ENCODE results near the gene ZNF48.
"Not testable (repeated sequence)": the region's sequence is repeated elsewhere in the genome, so short reads cannot be mapped to it uniquely, and the experiment has no call there.

Gene ZNF48

DNA sequence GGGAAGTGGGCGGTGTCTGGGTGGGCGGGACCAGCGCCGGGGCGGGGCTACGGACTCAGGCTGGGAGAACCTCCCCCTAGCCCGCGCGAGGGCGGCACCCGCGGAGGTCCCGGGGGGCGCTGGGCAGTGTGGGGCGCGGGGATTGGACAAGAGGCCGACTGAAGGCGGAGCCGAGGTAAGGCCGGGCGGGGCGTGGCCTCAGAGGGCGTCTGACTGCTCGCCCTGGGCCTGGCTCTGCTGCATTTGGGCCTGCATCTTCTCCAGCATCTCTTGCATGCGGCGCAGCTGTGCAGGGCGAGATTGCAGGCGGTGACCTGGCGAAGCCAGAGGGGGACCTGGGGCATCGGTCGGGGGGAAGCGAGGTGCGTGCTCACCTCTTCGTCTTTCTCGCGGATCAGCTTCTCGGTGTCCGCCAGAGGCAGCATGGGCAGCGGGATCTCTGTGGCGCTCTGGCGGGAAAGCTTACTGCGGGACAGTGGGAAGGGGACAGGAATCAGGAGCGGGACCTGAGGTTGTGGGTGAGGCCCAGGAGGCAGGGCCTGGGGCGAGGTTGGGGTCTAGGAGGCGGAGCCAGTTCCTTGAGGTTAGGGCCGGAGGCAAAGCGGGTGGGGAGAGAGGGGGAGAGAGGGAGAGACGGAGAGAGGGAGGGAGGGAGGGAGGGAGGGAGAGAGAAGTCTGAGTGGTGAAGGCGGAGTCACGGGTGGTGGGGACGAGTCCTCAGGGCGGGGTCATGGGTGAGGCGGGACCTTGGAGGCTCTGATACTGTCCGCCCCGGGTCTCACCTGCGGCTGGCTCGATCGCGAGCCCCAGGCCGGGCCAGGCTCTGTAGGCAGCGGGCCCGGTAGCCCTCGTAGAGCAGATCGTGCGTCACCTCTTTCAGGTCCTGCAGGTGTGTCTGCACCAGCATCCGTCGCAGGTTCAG, 16.7 kb upstream of the ZNF48 start:
- peak; percentile 99 for DNase-seq

DNA sequence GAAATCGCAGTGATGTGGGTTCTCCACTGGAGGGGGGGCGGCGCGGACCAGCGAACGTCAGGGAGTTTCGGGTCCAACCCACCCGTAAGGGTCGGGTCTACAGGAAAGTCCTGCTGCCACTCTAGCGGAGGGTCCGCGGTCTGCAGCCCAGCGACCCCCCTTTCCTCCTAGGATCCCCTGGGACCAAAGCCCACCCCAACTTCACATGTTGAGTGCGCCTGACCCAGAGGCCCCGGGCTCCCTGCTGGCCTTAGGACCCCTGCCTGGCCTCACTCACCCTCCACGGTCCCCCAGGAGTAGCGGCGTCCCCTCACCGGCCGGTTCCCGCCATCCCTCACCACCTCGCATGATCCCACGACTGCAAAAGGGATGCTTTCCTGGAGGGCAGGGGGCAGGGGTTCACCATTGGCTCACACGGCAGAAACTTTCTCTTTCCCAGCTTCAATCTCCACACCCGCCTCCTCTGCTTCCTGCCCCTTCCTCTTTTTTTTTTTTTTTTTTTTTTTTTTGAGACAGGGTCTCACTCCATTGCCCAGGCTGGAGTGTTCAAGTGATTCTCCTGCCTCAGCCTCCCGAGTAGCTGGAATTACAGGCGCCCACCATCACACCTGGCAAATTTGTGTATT, 15.9 kb upstream of the ZNF48 start:
- no peak for DNase-seq

DNA sequence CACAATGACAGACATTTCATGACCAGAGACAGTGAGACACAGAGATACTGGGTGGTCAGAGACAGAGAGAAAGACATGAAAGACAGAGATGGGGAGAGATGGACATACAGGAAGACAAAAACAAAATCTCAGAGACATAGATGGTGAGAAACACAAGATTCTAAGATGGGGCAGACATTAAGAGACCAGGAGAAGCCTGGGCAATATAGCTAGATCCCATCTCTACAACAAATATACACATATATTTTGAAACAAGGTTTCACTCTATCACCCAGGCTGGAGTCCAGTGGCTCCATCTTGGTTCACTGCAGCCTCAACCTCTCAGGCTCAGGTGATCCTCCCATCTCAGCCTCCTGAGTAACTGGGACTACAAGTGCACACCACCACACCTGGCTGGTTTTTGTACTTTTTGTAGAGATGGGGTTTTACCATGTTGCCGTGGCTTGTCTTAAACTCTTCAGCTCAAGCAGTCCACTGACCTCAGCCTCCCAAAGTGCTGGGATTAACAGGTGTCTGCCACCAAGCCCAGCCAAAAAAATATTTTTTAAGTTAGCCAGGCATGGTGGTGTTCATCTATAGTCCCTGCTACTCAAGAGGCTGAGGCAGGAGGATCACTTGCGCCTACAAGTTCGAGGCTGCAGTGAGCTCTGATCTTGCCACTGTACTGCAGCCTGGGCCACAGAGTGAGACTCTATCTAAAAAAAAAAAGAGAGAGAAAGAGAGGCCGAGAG, 15.0 kb upstream of the ZNF48 start:
- no peak for DNase-seq

DNA sequence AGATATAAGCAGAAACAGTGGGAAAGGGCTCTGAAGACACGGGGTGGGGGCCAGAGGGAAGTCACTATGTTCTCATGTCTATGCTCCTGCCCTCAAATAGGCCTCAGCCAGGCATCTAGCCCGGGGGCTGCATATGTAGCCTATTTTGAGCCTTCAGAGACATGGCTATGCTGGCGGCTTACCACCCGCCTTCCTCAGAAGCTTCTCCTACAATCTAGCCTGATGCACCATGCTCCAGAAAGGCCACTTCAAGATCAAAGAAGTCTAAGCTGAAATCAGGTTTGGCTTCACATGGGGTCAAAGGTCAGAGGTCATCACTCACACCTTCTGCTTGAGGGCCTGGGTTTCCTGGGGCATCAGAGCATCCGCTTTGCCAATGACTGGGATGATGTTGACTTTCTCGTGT, 14.4 kb upstream of the ZNF48 start:
- no peak for DNase-seq

DNA sequence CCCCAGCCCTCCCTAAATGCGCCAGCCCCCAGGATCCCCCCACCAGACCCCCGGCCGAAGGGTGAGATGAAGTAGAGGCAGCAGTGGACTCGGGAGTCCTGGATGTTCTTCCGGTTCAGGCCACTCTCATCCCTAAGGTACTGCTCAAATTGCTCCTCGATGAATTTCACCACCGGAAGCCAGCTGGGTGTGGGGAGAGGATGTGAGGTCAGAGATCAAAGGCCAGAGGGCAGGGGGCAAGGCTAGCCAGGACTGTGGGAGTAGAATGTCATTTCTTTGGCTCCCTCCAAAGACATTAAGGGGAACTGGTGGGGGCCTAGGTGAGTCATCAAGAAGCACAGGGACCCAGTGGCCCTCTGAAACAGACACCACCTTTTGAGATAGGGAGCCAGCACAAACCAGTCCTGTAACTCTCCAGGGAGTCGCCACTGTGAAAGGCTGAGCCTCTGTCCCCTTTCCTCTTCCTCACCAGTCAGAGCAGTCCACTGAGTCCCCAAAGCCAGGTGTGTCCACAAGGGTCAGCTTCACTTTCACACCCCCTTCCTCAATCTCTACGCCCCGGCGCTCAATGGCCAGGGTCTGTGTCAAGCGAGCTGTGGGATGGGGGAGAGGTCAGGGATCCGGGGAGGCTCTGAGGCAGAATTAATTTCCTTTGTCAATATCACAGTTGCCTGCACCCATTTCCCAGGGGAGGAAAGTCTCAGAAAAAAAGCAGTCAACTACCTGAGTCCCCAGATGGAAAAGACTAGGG, 13.8 kb upstream of the ZNF48 start:
- DNase-seq: no peak

DNA sequence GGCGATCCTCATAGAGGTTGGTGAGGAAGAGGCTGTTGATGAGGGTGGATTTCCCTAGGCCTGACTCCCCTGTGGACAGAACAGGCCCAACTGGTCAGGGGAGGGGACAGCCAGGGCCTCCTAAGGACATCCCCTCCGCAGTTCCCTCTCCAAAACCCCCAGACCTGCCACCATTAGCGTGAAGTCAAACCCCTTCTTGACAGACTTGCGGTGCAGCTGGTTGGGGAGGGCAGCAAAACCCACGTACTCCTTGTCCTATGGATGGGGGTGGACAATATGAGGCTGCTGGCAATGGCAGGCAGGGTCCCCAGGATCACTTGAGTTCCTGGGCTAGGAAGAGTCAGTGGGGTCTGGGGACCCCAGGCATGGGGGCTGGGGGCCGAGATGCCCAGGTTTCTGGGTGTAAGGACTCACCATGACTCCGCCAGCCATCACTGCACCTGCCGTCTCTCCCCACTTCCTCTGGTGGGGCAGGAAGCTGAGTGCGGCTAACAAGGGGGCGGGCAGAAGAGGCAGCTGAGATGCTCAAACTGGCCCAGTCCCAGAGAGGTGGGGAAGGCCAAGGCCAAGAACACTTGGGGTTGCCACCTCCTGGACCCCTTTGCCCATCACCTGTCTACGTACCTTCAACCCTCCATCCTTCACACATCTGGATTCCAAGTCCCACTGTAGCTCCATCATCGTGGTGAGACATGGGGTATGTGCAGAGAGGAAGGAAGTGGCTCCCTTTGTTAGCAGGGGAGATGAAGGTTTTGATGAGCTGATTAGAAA, 12.9 kb upstream of the ZNF48 start, which contains the start of gene SEPTIN1:
Gene SEPTIN1 (minus strand): TSS at position 451 of the 771 bp plus-strand sequence. CDS start 19 bp downstream, at position 432.
- DNase-seq: no peak

DNA sequence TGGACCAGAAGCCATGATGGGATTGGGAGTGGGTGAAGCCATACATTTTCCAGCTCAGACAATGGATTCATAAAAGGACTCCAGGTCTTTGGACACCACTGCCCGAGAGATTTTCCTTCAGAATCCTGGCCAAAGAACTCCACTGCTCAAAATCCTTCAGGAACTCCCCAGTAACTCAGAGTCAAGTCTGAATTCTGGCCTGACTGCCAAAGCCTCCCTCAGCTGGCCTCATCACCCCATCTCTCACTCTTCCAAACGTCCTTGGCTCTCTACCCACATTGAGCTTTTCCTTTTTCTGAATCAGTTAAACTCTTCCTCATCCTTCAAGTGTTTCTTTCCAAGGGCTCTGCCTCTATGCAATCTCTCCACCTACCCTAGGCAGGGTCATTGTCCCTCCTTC, 11.7 kb upstream of the ZNF48 start:
- no peak for DNase-seq

DNA sequence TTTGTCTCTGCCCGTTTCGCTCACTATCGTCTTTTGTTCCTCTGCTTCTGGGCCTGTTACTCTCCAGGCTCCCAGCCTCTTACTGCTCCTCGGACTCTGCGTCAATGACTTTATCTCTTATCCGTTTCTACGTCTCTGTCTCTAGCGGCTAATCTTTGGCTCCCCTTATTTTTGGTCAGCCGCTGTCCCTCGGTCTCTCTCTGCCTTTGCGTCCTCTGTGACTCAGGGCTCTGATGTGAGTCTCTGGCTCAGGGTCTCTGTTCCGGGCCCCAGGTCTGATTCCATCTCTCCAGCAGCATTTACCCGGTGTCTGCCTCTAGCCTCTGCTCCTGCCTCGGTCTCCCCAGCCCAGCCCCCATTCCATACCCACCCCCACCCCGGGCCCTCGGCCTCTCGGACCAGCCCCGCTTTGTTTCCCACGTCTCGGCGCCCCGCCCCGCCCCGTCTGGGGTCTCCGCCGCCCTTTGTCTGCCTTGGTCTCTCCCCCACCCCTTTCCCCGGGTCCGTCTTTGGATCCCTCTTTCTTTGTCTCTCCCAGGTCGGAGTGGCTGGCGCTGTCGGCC, 547 bp upstream of the ZNF48 start:
- DNase-seq: no peak

DNA sequence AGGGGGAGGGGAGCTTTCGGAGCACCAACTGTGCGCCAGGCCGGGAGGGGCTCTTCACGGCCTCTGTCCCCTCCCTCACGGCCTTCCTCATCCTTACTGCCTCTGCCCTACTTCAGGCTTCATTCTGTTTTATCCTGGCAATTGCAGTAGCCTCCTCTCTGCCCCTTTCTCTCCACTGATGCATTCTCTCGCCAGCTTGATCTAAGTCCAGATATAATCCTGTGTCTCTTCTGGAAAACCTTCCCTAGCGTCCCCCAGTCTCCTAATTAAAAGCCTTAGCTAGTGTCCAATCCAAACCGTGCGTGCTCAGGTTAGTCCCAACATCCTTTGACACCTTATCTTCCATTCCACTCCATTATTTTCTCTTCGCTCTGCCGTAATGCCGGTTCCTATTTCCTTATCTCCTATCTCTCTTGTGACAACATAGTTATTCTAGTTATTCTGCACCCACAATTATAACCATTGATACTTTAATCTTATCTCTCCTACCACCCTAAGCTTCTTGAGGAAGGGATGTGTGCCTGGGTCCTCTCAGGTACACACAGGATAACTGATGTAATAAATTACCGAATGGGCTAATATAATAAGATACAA, 869 bp downstream of the ZNF48 start:
- DNase-seq: no peak

DNA sequence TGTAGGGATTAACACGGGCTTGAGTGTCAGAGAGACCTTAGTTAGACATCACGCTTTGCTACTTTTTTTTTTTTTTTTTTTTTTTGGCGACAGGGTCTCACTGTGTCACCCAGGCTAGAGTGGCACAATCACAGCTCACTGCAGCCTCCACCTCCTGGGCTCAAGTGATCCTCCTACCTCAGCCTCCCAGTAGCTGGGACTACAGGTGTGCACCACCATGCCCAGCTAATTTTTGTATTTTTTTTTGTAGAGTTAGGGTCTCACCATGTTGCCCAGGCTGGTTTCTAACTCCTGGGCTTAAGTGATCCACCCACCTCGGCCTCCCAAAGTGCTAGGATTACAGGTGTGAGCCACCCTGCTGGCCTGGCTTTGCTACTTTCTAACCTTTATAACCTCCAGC, 1.4 kb downstream of the ZNF48 start:
- DNase-seq: not testable (repeated sequence)

DNA sequence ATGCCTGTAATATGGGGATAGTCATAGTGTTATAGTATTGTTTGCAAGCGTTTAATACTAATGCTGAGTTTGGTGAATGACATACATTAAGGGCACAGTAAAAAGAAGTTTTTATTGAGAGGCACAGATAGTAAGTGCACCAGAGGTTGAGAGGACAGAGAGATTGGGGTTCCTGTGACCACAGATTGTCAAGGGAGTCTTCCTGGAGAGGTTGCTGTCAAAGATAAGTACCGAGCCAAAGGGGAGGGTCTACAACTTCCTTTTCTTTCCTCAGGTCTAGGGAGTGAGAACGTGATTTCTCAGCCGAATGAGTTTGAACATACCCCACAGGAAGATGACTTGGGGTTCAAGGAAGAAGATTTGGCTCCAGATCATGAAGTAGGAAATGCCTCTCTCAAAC, 1.8 kb downstream of the ZNF48 start:
- DNase-seq: no peak

DNA sequence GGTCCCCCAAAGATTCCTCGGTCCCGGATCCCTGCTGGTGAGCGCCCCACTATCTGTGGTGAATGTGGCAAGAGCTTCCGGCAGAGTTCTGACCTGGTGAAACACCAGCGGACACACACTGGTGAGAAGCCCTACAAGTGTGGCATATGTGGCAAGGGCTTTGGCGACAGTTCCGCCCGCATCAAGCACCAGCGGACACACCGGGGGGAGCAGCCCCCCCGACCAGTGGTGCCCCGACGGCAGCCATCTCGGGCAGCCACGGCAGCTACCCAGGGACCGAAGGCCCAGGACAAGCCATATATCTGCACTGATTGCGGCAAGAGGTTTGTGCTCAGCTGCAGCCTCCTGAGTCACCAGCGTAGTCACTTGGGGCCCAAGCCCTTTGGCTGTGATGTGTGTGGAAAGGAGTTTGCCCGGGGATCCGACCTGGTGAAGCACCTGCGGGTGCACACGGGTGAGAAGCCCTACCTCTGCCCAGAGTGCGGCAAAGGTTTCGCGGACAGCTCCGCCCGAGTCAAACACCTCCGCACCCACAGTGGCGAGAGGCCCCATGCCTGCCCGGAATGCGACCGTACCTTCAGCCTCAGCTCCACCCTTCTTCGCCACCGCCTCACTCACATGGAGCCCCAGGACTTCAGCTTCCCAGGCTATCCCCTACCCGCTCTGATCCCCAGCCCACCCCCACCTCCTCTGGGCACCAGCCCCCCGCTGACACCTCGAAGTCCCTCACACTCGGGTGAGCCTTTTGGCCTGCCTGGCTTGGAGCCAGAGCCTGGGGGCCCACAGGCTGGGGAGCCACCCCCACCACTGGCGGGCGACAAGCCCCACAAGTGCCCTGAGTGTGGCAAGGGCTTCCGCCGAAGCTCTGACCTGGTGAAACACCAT, 2.8 kb downstream of the ZNF48 start:
- no peak for DNase-seq

DNA sequence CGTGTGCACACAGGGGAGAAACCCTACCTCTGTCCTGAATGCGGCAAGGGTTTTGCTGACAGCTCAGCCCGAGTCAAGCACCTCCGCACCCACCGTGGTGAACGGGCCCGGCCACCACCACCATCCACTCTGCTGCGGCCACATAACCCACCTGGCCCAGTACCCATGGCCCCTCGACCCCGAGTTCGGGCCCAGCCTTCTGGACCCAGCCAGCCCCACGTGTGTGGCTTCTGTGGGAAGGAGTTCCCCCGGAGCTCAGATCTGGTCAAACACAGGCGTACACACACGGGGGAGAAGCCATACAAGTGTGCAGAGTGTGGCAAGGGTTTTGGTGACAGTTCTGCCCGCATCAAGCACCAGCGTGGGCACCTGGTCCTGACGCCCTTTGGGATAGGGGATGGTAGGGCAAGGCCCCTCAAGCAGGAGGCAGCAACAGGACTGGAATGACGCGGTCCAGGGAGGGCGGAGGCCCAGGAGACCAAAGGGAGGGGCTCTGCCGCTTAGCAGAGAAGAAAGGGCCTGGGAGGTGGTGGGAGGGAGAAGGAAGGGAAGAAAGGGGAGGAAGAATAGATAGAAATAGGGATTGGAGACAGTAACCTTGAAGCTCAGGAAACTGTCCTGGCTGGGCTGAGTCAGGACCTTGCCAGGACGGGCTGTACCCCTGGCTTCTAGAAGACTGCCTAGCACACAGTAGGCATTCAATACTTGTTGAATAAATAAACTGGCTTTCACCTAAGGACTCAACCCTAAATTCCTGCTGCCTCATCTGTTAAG, 3.6 kb downstream of the ZNF48 start:
- no peak for DNase-seq

DNA sequence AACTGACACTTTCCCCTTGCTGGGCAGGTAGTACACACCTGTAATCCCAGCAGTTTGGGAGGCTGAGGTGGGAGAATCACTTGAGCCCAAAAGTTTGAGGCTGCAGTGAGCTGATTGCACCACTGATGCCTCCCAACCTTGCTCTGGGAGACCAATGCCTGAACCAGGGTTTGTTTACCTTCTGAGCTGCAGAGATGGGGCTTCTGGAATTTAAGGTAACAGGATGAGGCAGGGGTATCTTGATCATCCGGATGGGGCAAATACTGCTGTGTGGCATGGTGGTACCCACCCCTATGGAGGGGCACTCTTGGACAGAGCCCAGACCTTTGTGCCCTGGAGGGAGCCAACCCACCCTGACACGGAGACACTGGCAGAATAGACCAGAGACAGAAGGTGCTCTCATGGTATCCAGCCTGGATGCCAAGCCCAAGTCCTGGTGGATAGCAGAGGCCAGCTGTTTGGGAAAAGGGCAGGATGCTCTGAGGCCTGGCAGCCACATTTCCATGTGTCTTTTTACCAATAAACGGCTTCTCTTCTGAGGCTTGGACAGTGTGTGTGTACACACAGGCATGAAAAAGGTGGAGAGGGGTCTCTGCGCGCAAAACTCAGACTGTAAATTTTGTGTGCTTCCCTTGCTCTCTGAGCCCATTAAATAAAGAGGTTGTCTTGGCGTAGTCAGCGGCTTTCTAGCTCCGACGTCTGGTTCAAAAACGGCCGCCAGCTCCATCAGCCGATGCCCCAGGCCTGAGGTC, 4.4 kb downstream of the ZNF48 start:
- DNase-seq: no peak

DNA sequence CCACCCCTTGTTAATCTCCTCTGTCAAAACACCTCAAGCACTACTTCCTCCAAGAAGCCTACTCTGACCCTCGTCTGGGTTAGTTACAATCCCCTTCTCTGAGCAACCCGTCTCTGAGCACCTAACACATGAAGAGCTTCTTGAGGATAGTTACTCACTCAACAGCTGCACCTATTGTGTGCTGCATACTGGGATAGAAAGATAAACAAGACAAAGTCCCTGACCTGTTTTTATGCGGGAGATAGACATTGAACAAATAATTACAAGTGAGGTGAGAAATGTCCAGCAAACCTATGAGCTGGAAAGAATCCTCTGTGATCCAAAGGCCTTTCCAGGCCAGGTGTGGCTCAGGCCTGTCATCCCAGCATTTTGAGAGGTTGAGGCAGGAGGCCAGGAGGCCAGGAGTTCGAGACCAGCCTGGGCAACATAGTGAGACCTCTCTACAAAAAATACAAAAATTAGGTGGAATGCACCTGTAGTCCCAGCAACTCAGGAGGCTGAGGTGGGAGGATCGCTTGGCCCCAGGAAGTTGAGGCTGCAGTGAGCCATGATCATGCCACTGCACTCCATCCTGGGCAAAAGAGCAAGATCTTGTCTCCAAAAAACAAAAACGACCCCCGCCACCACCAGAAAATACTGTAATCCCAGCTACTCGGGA, 6.7 kb downstream of the ZNF48 start:
- no peak for DNase-seq

DNA sequence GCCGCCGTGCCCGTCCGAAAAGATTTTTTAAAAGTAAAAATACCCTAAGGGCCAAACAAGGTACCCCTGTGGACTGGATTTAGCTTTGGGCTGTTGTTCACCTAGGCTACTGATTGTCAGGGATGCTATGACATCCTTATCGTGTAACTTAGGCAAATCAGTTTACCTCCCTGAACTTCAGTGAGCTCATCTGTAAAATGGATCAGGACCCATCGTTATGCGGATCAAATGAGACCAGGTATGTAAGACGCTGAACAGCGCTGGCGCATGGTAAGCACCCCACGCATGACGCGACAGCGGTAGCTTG, 11.5 kb downstream of the ZNF48 start:
- DNase-seq: no peak

DNA sequence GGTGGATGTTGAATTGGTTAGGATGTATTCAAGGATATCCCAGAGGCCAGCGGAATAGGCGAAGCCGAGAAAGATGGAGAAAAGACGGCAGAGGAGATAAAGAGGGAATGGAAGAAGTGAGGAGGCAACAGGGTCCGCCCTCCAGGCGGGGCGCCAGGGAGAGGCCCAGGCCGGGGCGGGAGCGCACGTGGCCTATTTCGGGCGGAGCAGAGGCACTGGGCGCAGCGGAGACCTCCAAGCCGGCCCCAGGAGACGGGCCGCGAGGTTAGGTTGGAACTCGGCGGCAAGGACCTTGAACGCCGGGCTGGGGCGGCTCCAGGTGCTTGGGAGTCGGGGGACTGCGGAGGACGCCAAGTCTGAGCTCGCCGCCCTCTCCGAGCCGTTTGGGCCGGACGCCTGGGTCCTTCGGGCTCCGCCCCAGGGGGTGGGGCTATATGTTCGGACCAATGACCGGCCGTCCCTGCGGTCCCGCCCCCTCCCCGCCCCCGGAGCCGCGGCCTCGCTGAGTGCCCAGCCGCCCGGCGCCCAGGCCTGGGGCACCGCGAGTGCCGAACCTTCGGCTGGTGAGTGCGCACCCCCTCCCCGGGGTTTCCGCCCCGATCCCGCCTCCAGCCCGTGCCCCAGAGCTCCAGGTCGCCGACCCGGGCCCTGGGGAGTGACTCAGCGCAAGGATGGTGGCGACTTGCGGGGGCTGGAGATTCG, 12.0 kb downstream of the ZNF48 start, which contains the start of gene ZNF771:
Gene ZNF771 (plus strand): TSS at position 505 of the 702 bp plus-strand sequence. CDS start 448 bp downstream, outside the sequence.
- peak; percentile 88 for DNase-seq

Data from suppressor macrophage treated with lipopolysaccharide for 4 hours (primary cell).